IgD-negative memory B cell (primary cell): ENCODE results near the gene PLA2G15. TPM values are rescaled to one million over a fixed set of nuclear protein-coding genes. Genes with fewer than 3 reads are reported as not detected.
A peak's percentile ranks its signal among the peaks of the same experiment; 100 is the strongest.

Experiments used
- H3K27ac Mint-ChIP-seq, 3 donors: one replicate each; pipeline ENCODE4 v1.8.0; 2020 to 2022; ENCODE audit warnings: mild to moderate bottlenecking in 3 of 3, mixed read lengths in 3 of 3, moderate library complexity in 1 of 3
- H3K27me3 Mint-ChIP-seq: one replicate; pipeline ENCODE4 v1.8.0; 2021; ENCODE audit warnings: mixed read lengths
- H3K36me3 Mint-ChIP-seq: one replicate; pipeline ENCODE4 v1.8.0; 2020; ENCODE audit warnings: mild to moderate bottlenecking, mixed read lengths
- H3K4me1 Mint-ChIP-seq, 3 donors: one replicate each; pipeline ENCODE4 v1.8.0; 2020 to 2022; ENCODE audit warnings: mixed read lengths in 3 of 3, mild to moderate bottlenecking in 1 of 3
- H3K4me3 Mint-ChIP-seq, 4 donors: one replicate each; pipeline ENCODE4 v1.8.0; 2020 to 2022; ENCODE audit warnings: mild to moderate bottlenecking in 4 of 4, mixed read lengths in 4 of 4, moderate library complexity in 3 of 4
- H3K9me3 Mint-ChIP-seq, 3 donors: one replicate each; pipeline ENCODE4 v1.8.0; 2020 to 2021; ENCODE audit warnings: mixed read lengths in 3 of 3, mild to moderate bottlenecking in 1 of 3
- polyA plus RNA-seq: library from polyadenylated mRNA; unstranded; fragments of 300-500 nt; fragmentation: Illumina TruSeq; gene quantifications from one replicate; pipeline ENCODE4 v1.2.3, GENCODE V29; 2021

The PLA2G15 gene
- polyA plus RNA-seq, 1 donor from 2014 or later, result 8.2 TPM

GRCh38 chr16:68257251-68257905, 12.2 kb downstream of the PLA2G15 start:
- peak overlapping the region; percentile 16 to 89 (median 47) for H3K27ac Mint-ChIP-seq
- H3K4me1 Mint-ChIP-seq, result peaks cover 12 to 21% (median 15%) of the 10 kb centered on the region in 3 donors
- peak overlapping the region in 3 of 4 donors; percentile 41 to 56 (median 51) for H3K4me3 Mint-ChIP-seq
- H3K27me3 Mint-ChIP-seq, result no peaks in the 10 kb centered on the region
- no peaks in the 10 kb centered on the region for H3K9me3 Mint-ChIP-seq
- H3K36me3 Mint-ChIP-seq, result peaks cover 5% of the 10 kb centered on the region

GRCh38 chr16:68257906-68258800, 13.0 kb downstream of the PLA2G15 start:
- no peaks in the 10 kb centered on the region for H3K27me3 Mint-ChIP-seq
- H3K36me3 Mint-ChIP-seq, result peaks cover 4% of the 10 kb centered on the region
- peak overlapping the region in 2 of 4 donors; percentile 57 to 82 for H3K4me3 Mint-ChIP-seq
- no peaks in the 10 kb centered on the region for H3K9me3 Mint-ChIP-seq
- H3K27ac Mint-ChIP-seq, result peak overlapping the region; percentile 16 to 89 (median 47)
- H3K4me1 Mint-ChIP-seq, result peaks cover 12 to 21% (median 15%) of the 10 kb centered on the region in 3 donors

GRCh38 chr16:68259007-68259825, 14.0 kb downstream of the PLA2G15 start:
- H3K36me3 Mint-ChIP-seq, result peaks cover 2% of the 10 kb centered on the region
- H3K4me3 Mint-ChIP-seq, result peak overlapping the region in 1 of 4 donors; percentile 57
- H3K27me3 Mint-ChIP-seq, result no peaks in the 10 kb centered on the region
- H3K9me3 Mint-ChIP-seq, result no peaks in the 10 kb centered on the region
- no peak overlapping the region for H3K27ac Mint-ChIP-seq
- H3K4me1 Mint-ChIP-seq, result peaks cover 17 to 29% (median 17%) of the 10 kb centered on the region in 3 donors

- H3K4me1 Mint-ChIP-seq, result peaks cover 21 to 34% (median 30%) of the 10 kb centered on the region in 3 donors
- peak overlapping the region; percentile 90 to 99 (median 95) for H3K4me3 Mint-ChIP-seq
Observed at GRCh38 chr16:68263559-68264127, 18.5 kb downstream of the PLA2G15 start.

GRCh38 chr16:68264128-68265077, 19.2 kb downstream of the PLA2G15 start, which contains the start of gene SLC7A6:
Gene SLC7A6, plus strand, starts transcription at chr16:68264526. Its CDS starts 10,201 bp downstream, at chr16:68274727.
- Mint-ChIP-seq H3K36me3 (peaks cover 2% of the 10 kb centered on the region), H3K4me3 (peak within 1 kb of the TSS; percentile 94 to 99 (median 98))

More at GRCh38 chr16:68263559-68264127, 18.5 kb downstream of the PLA2G15 start:
- Mint-ChIP-seq H3K27ac (peak overlapping the region; percentile 96 to 98 (median 97)), H3K9me3 (no peaks in the 10 kb centered on the region), H3K27me3 (no peaks in the 10 kb centered on the region), H3K36me3 (peaks cover 2% of the 10 kb centered on the region)

GRCh38 chr16:68265078-68265920, 20.1 kb downstream of the PLA2G15 start:
- Mint-ChIP-seq H3K4me1 (peaks cover 28 to 41% (median 37%) of the 10 kb centered on the region in 3 donors), H3K9me3 (no peaks in the 10 kb centered on the region), H3K4me3 (peak overlapping the region; percentile 94 to 99 (median 98)), H3K36me3 (no peaks in the 10 kb centered on the region), H3K27me3 (no peaks in the 10 kb centered on the region), H3K27ac (peak overlapping the region; percentile 96 to 98 (median 97))

More at GRCh38 chr16:68264128-68265077, 19.2 kb downstream of the PLA2G15 start, which contains the start of gene SLC7A6:
- Mint-ChIP-seq H3K4me1 (peaks cover 27 to 36% (median 35%) of the 10 kb centered on the region in 3 donors), H3K27ac (peak within 1 kb of the TSS; percentile 96 to 98 (median 97)), H3K27me3 (no peaks in the 10 kb centered on the region), H3K9me3 (no peaks in the 10 kb centered on the region)

GRCh38 chr16:68267612-68268405, 22.6 kb downstream of the PLA2G15 start:
- Mint-ChIP-seq H3K36me3 (peaks cover 1% of the 10 kb centered on the region), H3K4me3 (peak overlapping the region in 1 of 4 donors; percentile 35), H3K9me3 (no peaks in the 10 kb centered on the region), H3K27me3 (no peaks in the 10 kb centered on the region), H3K27ac (peak overlapping the region in 2 of 3 donors; percentile 47 to 85), H3K4me1 (peaks cover 35 to 43% (median 42%) of the 10 kb centered on the region in 3 donors)

GRCh38 chr16:68269793-68270192, 24.6 kb downstream of the PLA2G15 start:
- Mint-ChIP-seq H3K27ac (peak overlapping the region; percentile 63 to 90 (median 79)), H3K36me3 (peaks cover 1% of the 10 kb centered on the region), H3K27me3 (no peaks in the 10 kb centered on the region), H3K9me3 (no peaks in the 10 kb centered on the region), H3K4me1 (peaks cover 49 to 56% (median 53%) of the 10 kb centered on the region in 3 donors), H3K4me3 (no peak overlapping the region)

- peaks cover 47 to 53% (median 52%) of the 10 kb centered on the region in 3 donors for H3K4me1 Mint-ChIP-seq
Observed at GRCh38 chr16:68270353-68270752, 25.2 kb downstream of the PLA2G15 start.

GRCh38 chr16:68272507-68273209, 27.5 kb downstream of the PLA2G15 start:
- H3K27ac Mint-ChIP-seq, result peak overlapping the region; percentile 67 to 76 (median 73)
- H3K36me3 Mint-ChIP-seq, result peaks cover 9% of the 10 kb centered on the region
- H3K27me3 Mint-ChIP-seq, result no peaks in the 10 kb centered on the region
- peak overlapping the region; percentile 4 to 85 (median 70) for H3K4me3 Mint-ChIP-seq
- H3K4me1 Mint-ChIP-seq, result peaks cover 49 to 55% (median 53%) of the 10 kb centered on the region in 3 donors
- H3K9me3 Mint-ChIP-seq, result no peaks in the 10 kb centered on the region

More at GRCh38 chr16:68270353-68270752, 25.2 kb downstream of the PLA2G15 start:
- no peaks in the 10 kb centered on the region for H3K27me3 Mint-ChIP-seq
- peak overlapping the region in 2 of 3 donors; percentile 43 to 90 for H3K27ac Mint-ChIP-seq
- H3K9me3 Mint-ChIP-seq, result no peaks in the 10 kb centered on the region
- peak overlapping the region in 1 of 4 donors; percentile 42 for H3K4me3 Mint-ChIP-seq
- peaks cover 4% of the 10 kb centered on the region for H3K36me3 Mint-ChIP-seq

- peaks cover 45 to 50% (median 48%) of the 10 kb centered on the region in 3 donors for H3K4me1 Mint-ChIP-seq
- no peaks in the 10 kb centered on the region for H3K27me3 Mint-ChIP-seq
- peaks cover 9% of the 10 kb centered on the region for H3K36me3 Mint-ChIP-seq
- peak overlapping the region; percentile 55 to 76 (median 67) for H3K27ac Mint-ChIP-seq
- H3K9me3 Mint-ChIP-seq, result no peaks in the 10 kb centered on the region
- H3K4me3 Mint-ChIP-seq, result peak overlapping the region in 3 of 4 donors; percentile 68 to 85 (median 72)
Observed at GRCh38 chr16:68273459-68273858, 28.3 kb downstream of the PLA2G15 start.
